Transverse colon (tissue), 4 donors: ENCODE results near the gene DNASE1L2.

Experiments
- CTCF ChIP-seq, 5 experiments: fragments of 200-600 bp in 3 of 5; fragments of 450-650 bp in 2 of 5; sonication (generic) in 3 of 5; IDR thresholded peaks; 1 replicate in 2 of 5; 2 replicates in 3 of 5; pipeline ENCODE4 v1.5.1; 2016 to 2017; ENCODE audit warnings: antibody characterized with exemption in 5 of 5, inconsistent platforms in 3 of 5, mild to moderate bottlenecking in 2 of 5, moderate library complexity in 1 of 5
- POLR2A ChIP-seq: fragments of 450-650 bp; IDR thresholded peaks from one replicate; pipeline ENCODE4 v1.6.1; 2016; ENCODE audit warnings: antibody characterized with exemption, mild to moderate bottlenecking, moderate library complexity
- POLR2AphosphoS5 ChIP-seq, 3 donors: sonication (generic); formaldehyde crosslinking; IDR thresholded peaks; one replicate each; pipeline ENCODE4 v1.6.1; 2016; ENCODE audit warnings: antibody characterized with exemption in 3 of 3

DNA sequence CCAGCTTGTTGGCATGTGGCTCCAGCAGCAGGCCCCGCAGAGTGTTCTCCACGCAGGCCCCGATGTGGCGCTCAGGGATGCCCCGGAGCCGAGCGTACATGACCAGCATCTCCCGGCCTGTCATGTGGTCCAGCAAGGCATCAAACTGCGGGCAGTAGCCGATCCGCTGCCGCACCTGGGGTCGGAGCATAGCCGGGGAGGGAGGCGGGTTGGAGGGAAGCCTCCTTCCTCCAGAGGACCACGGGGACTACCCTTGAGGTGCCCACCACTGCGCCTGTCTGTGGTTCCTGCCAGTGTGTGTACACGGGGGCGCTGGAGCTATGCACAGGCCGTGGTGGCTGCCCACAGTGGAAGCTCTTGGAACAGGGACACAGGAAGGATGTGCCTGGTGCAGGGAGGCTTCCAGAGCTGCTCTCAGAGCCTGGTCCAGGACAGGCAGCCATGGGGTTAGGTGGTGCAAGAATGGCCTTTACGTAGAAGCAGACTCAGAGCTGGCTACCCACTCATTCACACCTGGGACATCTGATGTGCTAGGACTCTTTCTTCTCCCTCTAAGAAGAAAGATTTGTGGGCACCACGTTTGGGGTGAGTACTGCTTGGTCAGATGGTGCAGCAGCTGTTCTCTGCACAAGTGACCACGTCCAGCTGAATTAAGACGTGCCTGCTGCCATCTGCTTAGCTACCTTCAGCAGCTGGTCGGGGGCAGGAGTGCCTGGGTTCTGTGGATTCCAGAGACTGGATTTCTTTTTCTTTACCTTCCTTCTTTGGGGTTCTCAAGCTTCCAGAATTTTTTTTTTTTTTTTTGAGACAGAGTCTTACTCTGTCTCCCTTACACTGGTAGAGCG lies 42.9 kb downstream of the DNASE1L2 start:
- TF ChIP-seq CTCF (IDR thresholded peaks at IDR 0.05) (no peak), POLR2A (no peak), POLR2AphosphoS5 (IDR thresholded peaks at IDR 0.05) (no peak)
